Trophoblast cell (in vitro differentiated cells and primary cell): ENCODE data around the gene LTA.

ENCODE experiments used
- DNase-seq, 2 donors: peaks; one replicate each; pipeline ENCODE4 v3.0.0-alpha.2; 2016
- H2AFZ ChIP-seq: 2 replicates; pipeline ENCODE4 v1.6.1; 2013; ENCODE audit warnings: low read length, moderate library complexity, mild to moderate bottlenecking; ENCODE audit not compliant: insufficient read depth, poor library complexity
- H2AK5ac ChIP-seq: 2 replicates; pipeline ENCODE4 v1.6.1; 2013; ENCODE audit warnings: mild to moderate bottlenecking, low read length
- H2BK120ac ChIP-seq: 2 replicates; pipeline ENCODE4 v1.6.1; 2013; ENCODE audit warnings: low read length, mild to moderate bottlenecking, moderate library complexity; ENCODE audit not compliant: insufficient read depth, poor library complexity
- H2BK12ac ChIP-seq: 2 replicates; pipeline ENCODE4 v1.6.1; 2013; ENCODE audit warnings: mild to moderate bottlenecking, low read length, moderate library complexity
- H2BK5ac ChIP-seq: 2 replicates; pipeline ENCODE4 v1.6.1; 2013; ENCODE audit warnings: low read length, low read depth, moderate library complexity, mild to moderate bottlenecking; ENCODE audit not compliant: poor library complexity
- H3K14ac ChIP-seq: 2 replicates; pipeline ENCODE4 v1.6.1; 2013; ENCODE audit warnings: mild to moderate bottlenecking, low read length
- H3K18ac ChIP-seq: 2 replicates; pipeline ENCODE4 v1.6.1; 2013; ENCODE audit warnings: mild to moderate bottlenecking, low read length
- H3K23ac ChIP-seq: 2 replicates; pipeline ENCODE4 v1.6.1; 2013; ENCODE audit warnings: low read length
- H3K27ac ChIP-seq: 2 replicates; pipeline ENCODE4 v1.5.1; 2013; ENCODE audit warnings: low read depth, mild to moderate bottlenecking, inconsistent platforms, low read length, moderate library complexity
- H3K27me3 ChIP-seq: 2 replicates; pipeline ENCODE4 v1.6.1; 2013; ENCODE audit warnings: inconsistent platforms, mild to moderate bottlenecking, low read length, moderate library complexity; ENCODE audit not compliant: insufficient read depth
- H3K36me3 ChIP-seq, 2 experiments: 1 replicate in 1 of 2; 2 replicates in 1 of 2; pipeline ENCODE4 v1.6.1; 2013; ENCODE audit warnings: low read length in 2 of 2, mild to moderate bottlenecking in 2 of 2, moderate library complexity in 1 of 2; ENCODE audit not compliant: insufficient read depth in 2 of 2, control insufficient read depth in 1 of 2
- H3K4ac ChIP-seq: 2 replicates; pipeline ENCODE4 v1.6.1; 2013; ENCODE audit warnings: low read depth, mild to moderate bottlenecking, low read length, moderate library complexity
- H3K4me1 ChIP-seq, 2 experiments: 1 replicate in 1 of 2; 2 replicates in 1 of 2; pipeline ENCODE4 v1.6.1; 2013; ENCODE audit warnings: low read length in 2 of 2, mild to moderate bottlenecking in 2 of 2, moderate library complexity in 1 of 2; ENCODE audit not compliant: insufficient read depth in 2 of 2, control insufficient read depth in 1 of 2
- H3K4me2 ChIP-seq: 2 replicates; pipeline ENCODE4 v1.6.1; 2013; ENCODE audit warnings: inconsistent platforms, mild to moderate bottlenecking, low read length, moderate library complexity
- H3K4me3 ChIP-seq: 2 replicates; pipeline ENCODE4 v1.5.1; 2013; ENCODE audit warnings: mild to moderate bottlenecking, low read depth, low read length, inconsistent platforms
- H3K79me1 ChIP-seq: one replicate; pipeline ENCODE4 v1.6.1; 2013; ENCODE audit warnings: low read length
- H3K79me2 ChIP-seq: 2 replicates; pipeline ENCODE4 v1.6.1; 2013; ENCODE audit warnings: low read length, mild to moderate bottlenecking; ENCODE audit not compliant: control insufficient read depth, insufficient read depth, poor library complexity
- H3K9ac ChIP-seq: 2 replicates; pipeline ENCODE4 v1.6.1; 2013; ENCODE audit warnings: mild to moderate bottlenecking, low read length
- H3K9me3 ChIP-seq: 2 replicates; pipeline ENCODE4 v1.6.1; 2013; ENCODE audit warnings: low read depth, mild to moderate bottlenecking, control low read depth, inconsistent platforms, low read length; ENCODE audit not compliant: insufficient read depth
- H4K12ac ChIP-seq: 2 replicates; pipeline ENCODE4 v1.6.1; 2013; ENCODE audit warnings: low read depth, mild to moderate bottlenecking, low read length, moderate library complexity
- H4K8ac ChIP-seq: 2 replicates; pipeline ENCODE4 v1.6.1; 2013; ENCODE audit warnings: low read depth, mild to moderate bottlenecking, low read length, moderate library complexity
- H4K91ac ChIP-seq: one replicate; pipeline ENCODE4 v1.6.1; 2013; ENCODE audit warnings: low read depth, mild to moderate bottlenecking, low read length, moderate library complexity
- WGBS: extraction: QIAGEN DNeasy Blood & Tissue Kit; methylation state at CpG from one replicate; pipeline ENCODE4 v1.1.7; 2013; ENCODE audit warnings: missing lambda C conversion rate; ENCODE audit not compliant: insufficient read length, insufficient coverage; ENCODE audit errors: extremely low coverage; 5-methylcytosine and 5-hydroxymethylcytosine counted together

The LTA gene

GRCh38 chr6:31617010-31617409, 44.9 kb downstream of the LTA start:
- peaks cover 0 to 1% of the 10 kb centered on the region in 2 experiments for H3K4me1 ChIP-seq
- no peak overlapping the region for H3K23ac ChIP-seq
- no peak overlapping the region for H3K4ac ChIP-seq
- no peak overlapping the region for H2BK5ac ChIP-seq
- no peak overlapping the region for H3K14ac ChIP-seq
- WGBS = no CpG with 5 or more reads among the region's 2 CpGs
- no peak overlapping the region for H3K18ac ChIP-seq
- no peaks in the 10 kb centered on the region for H3K9me3 ChIP-seq
- H2AK5ac ChIP-seq = no peak overlapping the region
- H4K8ac ChIP-seq = no peak overlapping the region
- peaks cover 10% of the 10 kb centered on the region for H3K79me2 ChIP-seq
- no peak overlapping the region for H4K12ac ChIP-seq
- no peak overlapping the region for H2BK120ac ChIP-seq
- H2AFZ ChIP-seq = no peak overlapping the region
- no peak for DNase-seq
- no peaks in the 10 kb centered on the region for H3K27me3 ChIP-seq
- H3K4me3 ChIP-seq = no peak overlapping the region
- H3K79me1 ChIP-seq = peaks cover 7% of the 10 kb centered on the region
- H2BK12ac ChIP-seq = no peak overlapping the region
- H3K4me2 ChIP-seq = no peak overlapping the region
- H4K91ac ChIP-seq = no peak overlapping the region
- H3K9ac ChIP-seq = no peak overlapping the region
- H3K36me3 ChIP-seq = no peaks in the 10 kb centered on the region
- no peak overlapping the region for H3K27ac ChIP-seq

GRCh38 chr6:31619805-31620585, 47.9 kb downstream of the LTA start:
- Histone ChIP-seq H2BK120ac (peak overlapping the region; percentile 67), H4K12ac (peak overlapping the region; percentile 81), H2BK12ac (peak overlapping the region; percentile 33), H3K23ac (no peak overlapping the region), H3K79me1 (peaks cover 7% of the 10 kb centered on the region), H4K91ac (peak overlapping the region; percentile 87), H3K27me3 (no peaks in the 10 kb centered on the region), H4K8ac (peak overlapping the region; percentile 92), H2AFZ (peak overlapping the region; percentile 75), H3K14ac (peak overlapping the region; percentile 73), H3K9ac (peak overlapping the region; percentile 0), H3K4me3 (peak overlapping the region; percentile 65), H3K18ac (peak overlapping the region; percentile 58), H2BK5ac (peak overlapping the region; percentile 81), H3K4me1 (peaks cover 4 to 7% of the 10 kb centered on the region in 2 experiments), H3K4ac (peak overlapping the region; percentile 37), H3K27ac (peak overlapping the region; percentile 90), H2AK5ac (no peak overlapping the region), H3K9me3 (no peaks in the 10 kb centered on the region), H3K4me2 (peak overlapping the region; percentile 48), H3K79me2 (peaks cover 17% of the 10 kb centered on the region), H3K36me3 (peaks cover 19 to 20% of the 10 kb centered on the region in 2 experiments)
- no CpG with 5 or more reads among the region's 50 CpGs for WGBS
- peak; percentile 98 to 99 for DNase-seq

- peak within 1 kb of the TSS; percentile 33 for H2BK12ac ChIP-seq
- peak within 1 kb of the TSS; percentile 67 for H2BK120ac ChIP-seq
- H3K27me3 ChIP-seq = no peaks in the 10 kb centered on the region
- H3K27ac ChIP-seq = peak within 1 kb of the TSS; percentile 92
- peak within 1 kb of the TSS; percentile 97 for H3K4me2 ChIP-seq
- peak within 1 kb of the TSS; percentile 87 for H4K91ac ChIP-seq
- H3K14ac ChIP-seq = peak within 1 kb of the TSS; percentile 73
- H3K4ac ChIP-seq = peak within 1 kb of the TSS; percentile 75
- H3K79me2 ChIP-seq = peaks cover 17% of the 10 kb centered on the region
- H2AK5ac ChIP-seq = peak within 1 kb of the TSS; percentile 26
- peak within 1 kb of the TSS; percentile 92 for H4K8ac ChIP-seq
- H4K12ac ChIP-seq = peak within 1 kb of the TSS; percentile 81
- DNase-seq = peak; percentile 47 to 65
- peaks cover 7% of the 10 kb centered on the region for H3K79me1 ChIP-seq
- peak within 1 kb of the TSS; percentile 92 for H3K4me3 ChIP-seq
- peaks cover 4 to 7% of the 10 kb centered on the region in 2 experiments for H3K4me1 ChIP-seq
- no CpG with 5 or more reads among the region's 67 CpGs for WGBS
- peak within 1 kb of the TSS; percentile 99 for H3K9ac ChIP-seq
- peaks cover 27% of the 10 kb centered on the region in 2 experiments for H3K36me3 ChIP-seq
- peak within 1 kb of the TSS; percentile 58 for H3K18ac ChIP-seq
- H3K23ac ChIP-seq = no peak within 1 kb of the TSS
- peak within 1 kb of the TSS; percentile 81 for H2BK5ac ChIP-seq
- H3K9me3 ChIP-seq = no peaks in the 10 kb centered on the region
- H2AFZ ChIP-seq = peak within 1 kb of the TSS; percentile 75
Measured at GRCh38 chr6:31620586-31621319, 48.7 kb downstream of the LTA start, which contains the start of gene PRRC2A. PRRC2A (plus strand) TSS chr6:31620715; CDS start chr6:31622790, 2,075 bp downstream.

- Histone ChIP-seq H3K79me1 (peaks cover 7% of the 10 kb centered on the region), H2BK12ac (no peak overlapping the region), H3K9ac (peak overlapping the region; percentile 99), H2BK5ac (peak overlapping the region; percentile 71), H3K27me3 (no peaks in the 10 kb centered on the region), H3K4ac (peak overlapping the region; percentile 75), H2AK5ac (peak overlapping the region; percentile 26), H2BK120ac (peak overlapping the region; percentile 39), H4K12ac (peak overlapping the region; percentile 40), H3K18ac (peak overlapping the region; percentile 26), H3K4me3 (peak overlapping the region; percentile 92), H3K23ac (no peak overlapping the region), H3K79me2 (peaks cover 17% of the 10 kb centered on the region), H4K91ac (peak overlapping the region; percentile 78), H2AFZ (peak overlapping the region; percentile 14), H3K27ac (peak overlapping the region; percentile 92), H3K14ac (peak overlapping the region; percentile 72), H3K36me3 (peaks cover 33 to 34% of the 10 kb centered on the region in 2 experiments), H3K4me2 (peak overlapping the region; percentile 97), H4K8ac (peak overlapping the region; percentile 80), H3K9me3 (no peaks in the 10 kb centered on the region), H3K4me1 (peaks cover 4 to 7% of the 10 kb centered on the region in 2 experiments)
- WGBS = no CpG with 5 or more reads among the region's 15 CpGs
- DNase-seq = no peak
Measured at GRCh38 chr6:31621320-31621939, 49.3 kb downstream of the LTA start.
